Right atrium auricular region (tissue), 2 donors: ENCODE data around the gene TSPAN16. TPM values are rescaled to one million over a fixed set of nuclear protein-coding genes. Genes with fewer than 3 reads are reported as not detected.
"Not testable (repeated sequence)": the region's sequence is repeated elsewhere in the genome, so short reads cannot be mapped to it uniquely, and the experiment has no call there.

ENCODE experiments used
- DNase-seq: peaks from one replicate; pipeline ENCODE4 v3.0.0-alpha.2; 2019; ENCODE audit warnings: low spot score
- H3K27ac ChIP-seq, 2 donors: fragments of 200-600 bp; sonication (generic); 1 replicate in 1 of 2; 2 replicates in 1 of 2; pipeline ENCODE4 v1.5.1; 2016 to 2019
- H3K27me3 ChIP-seq, 2 donors: fragments of 200-600 bp; sonication (generic); one replicate each; pipeline versions ENCODE4 v1.5.1 to v1.6.0; 2017 to 2019
- H3K36me3 ChIP-seq: fragments of 200-600 bp; sonication (generic); one replicate; pipeline ENCODE4 v1.5.1; 2016
- H3K4me1 ChIP-seq, 2 donors: fragments of 200-600 bp; sonication (generic); one replicate each; pipeline versions ENCODE4 v1.5.1 to v1.6.0; 2017 to 2019
- H3K4me3 ChIP-seq, 2 donors: fragments of 200-600 bp; sonication (generic); 1 replicate in 1 of 2; 2 replicates in 1 of 2; pipeline ENCODE4 v1.5.1; 2017 to 2019; ENCODE audit warnings: mild to moderate bottlenecking in 1 of 2, moderate library complexity in 1 of 2
- H3K9me3 ChIP-seq, 2 donors: fragments of 200-600 bp; sonication (generic); one replicate each; pipeline ENCODE4 v1.5.1; 2019
- total RNA-seq, 2 donors: library from RNA; depleted of rRNA; stranded (reverse); fragments of >200 nt; gene quantifications; one replicate each; pipeline ENCODE4 v1.1.0, GENCODE V29; 2016
- TF ChIP-seq, protein P1 (sequence below), 2 donors: fragments of 200-600 bp; sonication (generic); IDR thresholded peaks; one replicate each; pipeline ENCODE4 v1.5.1; 2019; ENCODE audit warnings: antibody characterized with exemption in 2 of 2

TSPAN16 gene
- total RNA-seq, 2 donors from 2014 or later: not detected

DNA sequence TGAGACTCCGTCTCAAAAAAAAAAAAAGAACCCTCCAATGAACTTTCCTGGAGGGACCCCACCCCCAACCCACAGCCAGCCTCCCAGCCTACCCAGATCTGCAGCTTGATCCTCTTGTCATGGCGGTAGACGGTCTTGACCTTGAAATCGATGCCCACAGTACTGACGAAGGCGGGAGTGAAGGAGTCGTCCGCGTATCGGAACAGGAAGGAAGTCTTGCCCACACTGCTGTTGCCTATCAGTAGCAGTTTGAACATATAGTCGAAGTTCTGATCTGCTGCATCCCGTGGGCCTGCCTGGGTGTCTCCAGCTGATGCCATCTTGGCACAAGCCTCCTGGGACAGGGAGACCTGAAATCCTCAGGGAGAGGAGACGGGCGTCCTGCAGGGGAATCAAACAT is 41.1 kb downstream of the TSPAN16 start:
- Histone ChIP-seq H3K4me1 (peaks cover 0 to 17% of the 10 kb centered on the region in 2 donors), H3K9me3 (no peaks in the 10 kb centered on the region), H3K36me3 (peaks cover 30% of the 10 kb centered on the region), H3K27ac (no peak overlapping the region), H3K27me3 (no peaks in the 10 kb centered on the region), H3K4me3 (no peak overlapping the region)
- DNase-seq: no peak
- TF ChIP-seq, protein P1, sequence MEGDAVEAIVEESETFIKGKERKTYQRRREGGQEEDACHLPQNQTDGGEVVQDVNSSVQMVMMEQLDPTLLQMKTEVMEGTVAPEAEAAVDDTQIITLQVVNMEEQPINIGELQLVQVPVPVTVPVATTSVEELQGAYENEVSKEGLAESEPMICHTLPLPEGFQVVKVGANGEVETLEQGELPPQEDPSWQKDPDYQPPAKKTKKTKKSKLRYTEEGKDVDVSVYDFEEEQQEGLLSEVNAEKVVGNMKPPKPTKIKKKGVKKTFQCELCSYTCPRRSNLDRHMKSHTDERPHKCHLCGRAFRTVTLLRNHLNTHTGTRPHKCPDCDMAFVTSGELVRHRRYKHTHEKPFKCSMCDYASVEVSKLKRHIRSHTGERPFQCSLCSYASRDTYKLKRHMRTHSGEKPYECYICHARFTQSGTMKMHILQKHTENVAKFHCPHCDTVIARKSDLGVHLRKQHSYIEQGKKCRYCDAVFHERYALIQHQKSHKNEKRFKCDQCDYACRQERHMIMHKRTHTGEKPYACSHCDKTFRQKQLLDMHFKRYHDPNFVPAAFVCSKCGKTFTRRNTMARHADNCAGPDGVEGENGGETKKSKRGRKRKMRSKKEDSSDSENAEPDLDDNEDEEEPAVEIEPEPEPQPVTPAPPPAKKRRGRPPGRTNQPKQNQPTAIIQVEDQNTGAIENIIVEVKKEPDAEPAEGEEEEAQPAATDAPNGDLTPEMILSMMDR (IDR thresholded peaks at IDR 0.05): no peak

DNA sequence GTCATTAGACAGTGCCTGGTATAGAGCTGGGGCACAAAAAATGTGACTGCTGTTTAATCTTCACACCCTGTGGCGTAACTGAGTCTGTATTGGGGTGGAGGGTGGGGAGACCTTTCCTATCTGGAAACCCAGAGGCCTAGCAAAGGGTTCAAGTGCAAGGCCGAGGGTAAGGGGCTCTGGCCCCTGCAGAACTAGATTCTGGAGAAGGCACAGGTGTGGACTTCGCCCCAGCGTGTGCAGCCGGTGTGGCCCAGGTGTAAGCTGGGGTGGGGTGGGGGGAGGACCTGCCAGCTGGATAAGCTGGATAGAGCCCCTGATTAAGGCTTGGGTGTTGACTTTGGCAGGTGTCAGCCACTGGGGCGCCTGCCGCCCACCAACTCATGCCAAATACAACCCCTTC is 42.2 kb downstream of the TSPAN16 start:
- Histone ChIP-seq H3K4me3 (no peak overlapping the region), H3K36me3 (peaks cover 25% of the 10 kb centered on the region), H3K27ac (peak overlapping the region; percentile 82 to 88), H3K4me1 (peaks cover 0 to 17% of the 10 kb centered on the region in 2 donors), H3K27me3 (no peaks in the 10 kb centered on the region), H3K9me3 (no peaks in the 10 kb centered on the region)
- DNase-seq: no peak
- TF ChIP-seq, protein P1 (IDR thresholded peaks at IDR 0.05): no peak

DNA sequence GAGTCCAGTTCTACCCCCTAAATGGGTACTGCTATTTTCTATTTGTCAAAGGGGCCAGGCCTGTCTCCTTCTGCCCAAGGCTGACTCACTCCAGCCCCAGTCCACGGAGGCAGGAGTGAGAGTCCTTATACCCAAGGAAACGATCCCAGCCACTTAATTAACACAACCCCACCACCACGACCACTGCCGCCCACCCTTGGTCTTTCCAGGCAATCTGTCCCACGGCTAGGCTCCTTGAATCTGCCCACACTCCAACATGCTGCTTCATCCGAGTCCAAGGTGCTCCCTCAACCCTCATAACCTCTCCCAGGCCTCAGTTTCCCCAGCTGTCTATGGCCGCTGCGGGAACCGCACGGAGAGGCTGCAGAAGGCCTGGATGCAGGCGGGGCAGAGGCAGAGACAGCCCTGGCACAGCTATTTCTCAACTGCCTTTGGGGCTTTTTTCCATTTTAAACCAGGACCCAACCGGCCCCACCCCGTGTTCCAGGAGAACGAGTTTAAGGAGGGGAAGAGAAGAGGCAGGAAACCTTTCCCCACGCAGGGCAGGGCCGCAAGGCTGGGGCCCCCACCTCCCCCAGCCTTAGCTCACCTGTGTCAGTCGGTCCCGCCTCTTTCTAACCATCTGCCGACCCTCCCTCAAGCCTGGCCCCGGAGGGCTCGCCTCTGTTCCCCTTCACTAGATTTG is 42.8 kb downstream of the TSPAN16 start:
- H3K27me3 ChIP-seq: no peaks in the 10 kb centered on the region
- peaks cover 0 to 17% of the 10 kb centered on the region in 2 donors for H3K4me1 ChIP-seq
- no peaks in the 10 kb centered on the region for H3K9me3 ChIP-seq
- H3K36me3 ChIP-seq: peaks cover 19% of the 10 kb centered on the region
- peak overlapping the region; percentile 62 to 77 for H3K4me3 ChIP-seq
- peak overlapping the region; percentile 82 to 88 for H3K27ac ChIP-seq
- DNase-seq: no peak
- TF ChIP-seq, protein P1 (IDR thresholded peaks at IDR 0.05): no peak

DNA sequence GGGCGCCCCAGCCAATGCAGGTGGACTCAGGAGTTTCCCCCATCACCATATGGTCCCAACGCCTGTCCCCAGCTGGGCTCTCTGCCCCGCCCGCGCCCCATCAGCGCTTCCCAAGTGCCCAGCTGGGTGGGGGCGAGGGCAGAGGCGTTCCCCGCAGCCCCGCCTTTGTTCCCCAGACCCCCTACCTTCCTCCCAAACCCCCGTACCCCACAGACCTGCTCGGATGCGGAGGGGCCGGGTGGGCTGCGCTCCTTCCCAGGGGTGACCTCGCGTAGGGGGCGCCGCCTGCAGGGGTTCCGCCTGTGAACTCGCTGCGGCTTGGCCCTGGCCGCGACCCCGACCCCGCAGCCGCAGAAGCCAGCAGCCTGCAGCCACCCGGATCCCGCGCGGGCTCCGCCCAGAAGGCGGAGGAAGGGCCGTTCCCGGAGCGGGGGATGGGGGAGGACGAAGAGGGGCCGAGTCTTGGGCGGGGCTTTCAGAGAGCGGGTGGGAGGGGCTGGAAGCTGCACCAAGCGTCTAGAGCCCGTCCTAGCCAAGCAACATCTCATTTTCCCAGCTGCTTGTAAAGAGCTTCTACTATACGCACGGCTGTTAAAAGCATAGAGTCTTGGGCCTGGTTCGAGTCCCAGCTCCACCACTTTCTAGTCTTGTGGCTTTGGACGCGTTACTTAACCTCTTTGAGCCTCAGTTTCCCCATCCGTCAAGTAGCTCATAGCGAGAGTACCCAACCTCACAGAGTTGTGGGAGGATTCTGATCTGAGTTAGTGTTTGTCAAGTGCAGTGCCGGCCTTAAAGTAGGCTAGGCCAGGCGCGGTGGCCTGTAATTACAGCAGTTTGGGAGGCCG is 43.5 kb downstream of the TSPAN16 start, which contains the start of gene RAB3D:
RAB3D (minus strand) TSS at position 404 of the 845 bp plus-strand sequence. CDS start 2,258 bp downstream, outside the sequence.
- DNase-seq: peak; percentile 91
- H3K4me1 ChIP-seq: peaks cover 0 to 24% of the 10 kb centered on the region in 2 donors
- H3K27me3 ChIP-seq: no peaks in the 10 kb centered on the region
- H3K9me3 ChIP-seq: no peaks in the 10 kb centered on the region
- H3K36me3 ChIP-seq: peaks cover 11% of the 10 kb centered on the region
- TF ChIP-seq, protein P1 (IDR thresholded peaks at IDR 0.05): no peak
- H3K4me3 ChIP-seq: peak within 1 kb of the TSS; percentile 62 to 77
- peak within 1 kb of the TSS; percentile 82 to 88 for H3K27ac ChIP-seq

DNA sequence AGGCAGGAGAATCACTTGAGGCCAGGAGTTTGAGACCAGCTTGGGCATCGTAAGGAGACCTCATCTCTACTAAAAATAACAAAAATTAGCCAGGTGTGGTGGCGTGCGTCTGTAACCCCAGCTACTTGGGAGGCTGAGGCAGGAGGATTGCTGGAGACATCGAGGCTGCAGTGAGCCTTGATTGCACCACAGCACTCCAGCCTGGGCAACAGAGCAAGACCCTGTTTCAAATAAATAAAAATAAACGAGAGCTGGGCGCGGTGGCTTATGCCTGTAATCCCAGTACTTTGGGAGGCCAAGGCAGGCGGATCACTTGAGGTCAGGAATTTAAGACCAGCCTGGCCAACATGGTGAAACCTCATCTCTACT is 44.1 kb downstream of the TSPAN16 start:
- H3K4me3 ChIP-seq: peak overlapping the region in 1 of 2 donors; percentile 77
- H3K27ac ChIP-seq: peak overlapping the region; percentile 82 to 88
- H3K4me1 ChIP-seq: peaks cover 0 to 30% of the 10 kb centered on the region in 2 donors

DNA sequence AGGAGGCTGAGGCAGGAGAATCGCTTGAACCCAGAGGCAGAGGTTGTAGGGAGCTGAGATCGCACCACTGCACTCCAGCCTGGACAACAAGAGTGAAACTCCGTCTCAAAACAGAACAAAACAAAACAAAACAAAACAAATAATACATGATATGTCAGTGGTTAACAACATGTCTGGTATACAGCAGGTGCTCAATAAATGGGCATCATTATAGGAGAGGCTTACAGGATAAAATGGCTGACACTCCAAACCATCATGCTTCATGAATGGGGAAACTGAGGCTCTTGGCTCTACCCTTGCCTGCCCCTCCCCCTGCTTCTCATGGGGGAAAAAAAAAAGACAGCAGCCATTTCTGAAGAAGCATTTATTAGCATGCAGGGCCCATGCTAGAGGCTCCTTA is 46.5 kb downstream of the TSPAN16 start:
- TF ChIP-seq, protein P1 (IDR thresholded peaks at IDR 0.05): no peak
- Histone ChIP-seq H3K4me3 (no peak overlapping the region), H3K9me3 (no peaks in the 10 kb centered on the region), H3K4me1 (peaks cover 0 to 44% of the 10 kb centered on the region in 2 donors), H3K27me3 (no peaks in the 10 kb centered on the region), H3K27ac (no peak overlapping the region), H3K36me3 (no peaks in the 10 kb centered on the region)
- no peak for DNase-seq

More for the DNA sequence above, 44.1 kb downstream of the TSPAN16 start:
- DNase-seq, H3K27me3 ChIP-seq, H3K9me3 ChIP-seq, H3K36me3 ChIP-seq: not testable (repeated sequence)
